Neural progenitor cell (in vitro differentiated cells): ENCODE data around the gene CHRNG. TPM values are rescaled to one million over a fixed set of nuclear protein-coding genes. Genes with fewer than 3 reads are reported as not detected.

Source experiments
- DNase-seq: peaks from one replicate; pipeline ENCODE4 v3.0.0-alpha.2; 2016; ENCODE audit warnings: low spot score
- H2AFZ ChIP-seq: fragments of 200-600 bp; sonication (generic); replicated peaks from 2 replicates; pipeline ENCODE4 v1.6.1; 2016; ENCODE audit warnings: antibody characterized with exemption
- H3F3A ChIP-seq: fragments of 200-600 bp; sonication (generic); 2 replicates; pipeline ENCODE4 v1.6.1; 2016; ENCODE audit warnings: antibody characterized with exemption, low read depth
- H3K27ac ChIP-seq: fragments of 200-600 bp; sonication (generic); 2 replicates; pipeline ENCODE4 v1.5.1; 2016; ENCODE audit warnings: mild to moderate bottlenecking
- H3K27me3 ChIP-seq: fragments of 200-600 bp; sonication (generic); 2 replicates; pipeline ENCODE4 v1.6.1; 2016; ENCODE audit warnings: mild to moderate bottlenecking, moderate library complexity
- H3K36me3 ChIP-seq: fragments of 200-600 bp; sonication (generic); 2 replicates; pipeline ENCODE4 v1.5.1; 2016
- H3K4me1 ChIP-seq: fragments of 200-600 bp; sonication (generic); 2 replicates; pipeline ENCODE4 v1.6.1; 2016; ENCODE audit warnings: mixed run types
- H3K4me2 ChIP-seq: fragments of 200-600 bp; sonication (generic); 2 replicates; pipeline ENCODE4 v1.6.1; 2016
- H3K4me3 ChIP-seq: fragments of 200-600 bp; sonication (generic); 2 replicates; pipeline ENCODE4 v1.5.1; 2016
- H3K79me2 ChIP-seq: fragments of 200-600 bp; sonication (generic); 2 replicates; pipeline ENCODE4 v1.6.1; 2016; ENCODE audit warnings: low read depth
- H3K9ac ChIP-seq: fragments of 200-600 bp; sonication (generic); 2 replicates; pipeline ENCODE4 v1.6.1; 2016
- H3K9me3 ChIP-seq: fragments of 200-600 bp; sonication (generic); 2 replicates; pipeline ENCODE4 v1.5.1; 2016; ENCODE audit warnings: low read depth
- H4K20me1 ChIP-seq: fragments of 200-600 bp; sonication (generic); 2 replicates; pipeline ENCODE4 v1.6.1; 2016; ENCODE audit warnings: low read depth
- H3K27ac Mint-ChIP-seq: 3 replicates; pipeline ENCODE4 v1.8.0; 2021; ENCODE audit warnings: mixed read lengths
- H3K27me3 Mint-ChIP-seq: 2 replicates; pipeline ENCODE4 v1.8.0; 2022; ENCODE audit warnings: low read depth, mild to moderate bottlenecking, inconsistent platforms, moderate library complexity, mixed read lengths; ENCODE audit not compliant: insufficient read depth
- H3K36me3 Mint-ChIP-seq: 3 replicates; pipeline ENCODE4 v1.8.0; 2021; ENCODE audit warnings: mixed read lengths
- H3K4me1 Mint-ChIP-seq: 3 replicates; pipeline ENCODE4 v1.8.0; 2021; ENCODE audit warnings: mixed read lengths
- H3K4me3 Mint-ChIP-seq: 3 replicates; pipeline ENCODE4 v1.8.0; 2021; ENCODE audit warnings: mild to moderate bottlenecking, moderate library complexity, mixed read lengths
- H3K9me3 Mint-ChIP-seq: 3 replicates; pipeline ENCODE4 v1.8.0; 2020; ENCODE audit warnings: mixed read lengths
- CTCF ChIP-seq: fragments of 200-600 bp; sonication (generic); IDR thresholded peaks from 2 replicates; pipeline ENCODE4 v1.5.1; 2017; ENCODE audit warnings: antibody characterized with exemption, mild to moderate bottlenecking
- EZH2 ChIP-seq: fragments of 200-600 bp; sonication (generic); IDR thresholded peaks from 2 replicates; pipeline ENCODE4 v1.6.1; 2017; ENCODE audit warnings: antibody characterized with exemption, mild to moderate bottlenecking, moderate library complexity
- EZH2phosphoT487 ChIP-seq: fragments of 200-600 bp; sonication (generic); IDR thresholded peaks from 2 replicates; pipeline ENCODE4 v1.6.1; 2017; ENCODE audit warnings: antibody characterized with exemption
- total RNA-seq: library from RNA; depleted of rRNA; stranded (reverse); fragments of >200 nt; gene quantifications from 2 replicates; pipeline ENCODE4 v1.2.3, GENCODE V29; 2015; ENCODE audit warnings: low replicate concordance

The CHRNG gene
- total RNA-seq, 1 donor from 2014 or later, result not detected

DNA sequence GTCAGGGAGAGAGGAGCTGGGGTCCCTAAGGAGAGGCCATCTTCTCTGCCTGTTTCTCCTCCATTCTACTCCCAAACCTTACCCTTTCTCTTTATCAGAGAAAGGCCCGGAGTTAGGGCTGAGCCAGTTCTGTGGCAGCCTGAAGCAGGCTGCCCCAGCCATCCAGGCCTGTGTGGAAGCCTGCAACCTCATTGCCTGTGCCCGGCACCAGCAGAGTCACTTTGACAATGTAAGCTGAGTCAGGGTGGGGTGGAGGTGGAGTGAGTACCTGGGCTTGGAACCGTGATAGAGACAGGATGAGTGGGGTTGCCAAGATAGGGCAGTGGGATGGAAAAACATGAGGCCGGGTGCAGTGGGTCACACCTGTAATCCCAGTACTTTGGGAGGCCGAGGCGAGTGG is 5.2 kb downstream of the CHRNG start:
- TF ChIP-seq CTCF, result no peak
- TF ChIP-seq EZH2, result no peak
- TF ChIP-seq EZH2phosphoT487, result no peak
- Mint-ChIP-seq H3K27ac (no peak overlapping the region), H3K36me3 (peaks cover 32% of the 10 kb centered on the region), H3K4me3 (no peak overlapping the region), H3K27me3 (peaks cover 2% of the 10 kb centered on the region), H3K9me3 (peaks cover 17% of the 10 kb centered on the region), H3K4me1 (peaks cover 2% of the 10 kb centered on the region)
- Histone ChIP-seq H3K4me2 (no peak overlapping the region), H3F3A (peaks cover 3% of the 10 kb centered on the region), H3K36me3 (no peaks in the 10 kb centered on the region), H2AFZ (no peak overlapping the region), H3K9ac (no peak overlapping the region), H3K27me3 (no peaks in the 10 kb centered on the region), H4K20me1 (no peaks in the 10 kb centered on the region), H3K9me3 (no peaks in the 10 kb centered on the region), H3K4me1 (peaks cover 3% of the 10 kb centered on the region), H3K27ac (no peak overlapping the region), H3K79me2 (peaks cover 24% of the 10 kb centered on the region), H3K4me3 (no peak overlapping the region)
- no peak for DNase-seq

- peaks cover 4% of the 10 kb centered on the region for H3K4me1 ChIP-seq
- H4K20me1 ChIP-seq, result no peaks in the 10 kb centered on the region
- no peak for DNase-seq
- Mint-ChIP-seq H3K36me3 (peaks cover 34% of the 10 kb centered on the region), H3K4me3 (no peak overlapping the region), H3K27ac (no peak overlapping the region), H3K4me1 (peaks cover 4% of the 10 kb centered on the region), H3K9me3 (peaks cover 19% of the 10 kb centered on the region), H3K27me3 (peaks cover 2% of the 10 kb centered on the region)
- peaks cover 11% of the 10 kb centered on the region for H3F3A ChIP-seq
- no peak overlapping the region for H3K4me2 ChIP-seq
- no peak overlapping the region for H2AFZ ChIP-seq
- TF ChIP-seq CTCF (no peak), EZH2 (no peak), EZH2phosphoT487 (no peak)
- H3K4me3 ChIP-seq, result no peak overlapping the region
- H3K36me3 ChIP-seq, result no peaks in the 10 kb centered on the region
- no peaks in the 10 kb centered on the region for H3K9me3 ChIP-seq
- H3K27me3 ChIP-seq, result no peaks in the 10 kb centered on the region
- H3K79me2 ChIP-seq, result peaks cover 28% of the 10 kb centered on the region
- H3K9ac ChIP-seq, result no peak overlapping the region
- no peak overlapping the region for H3K27ac ChIP-seq
These were observed 6.3 kb downstream of the CHRNG start for GRCh38 chr2:232545511-232546375.

DNA sequence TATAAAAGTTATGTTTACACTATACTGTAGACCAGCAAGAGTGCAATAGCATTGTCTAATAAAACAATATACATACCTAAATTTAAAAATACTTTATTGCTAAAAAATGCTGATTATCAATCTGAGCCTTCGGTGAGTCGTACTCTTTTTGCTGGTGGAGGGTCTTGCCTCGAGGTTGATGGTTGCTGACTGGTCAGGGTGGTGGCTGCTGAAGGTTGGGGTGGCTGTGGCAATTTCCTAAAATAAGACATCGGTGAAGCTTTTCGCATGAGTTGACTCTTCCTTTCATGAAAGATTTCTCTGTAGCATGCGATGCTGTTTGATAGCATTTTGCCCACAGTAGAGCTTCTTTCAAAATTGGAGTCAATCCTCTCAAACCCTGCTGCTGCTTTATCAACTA is 8.5 kb downstream of the CHRNG start:
- Histone ChIP-seq H3K4me1 (peaks cover 4% of the 10 kb centered on the region), H2AFZ (no peak overlapping the region), H4K20me1 (peaks cover 13% of the 10 kb centered on the region), H3K9ac (no peak overlapping the region), H3K27ac (no peak overlapping the region), H3F3A (peaks cover 11% of the 10 kb centered on the region), H3K9me3 (no peaks in the 10 kb centered on the region), H3K27me3 (no peaks in the 10 kb centered on the region), H3K36me3 (no peaks in the 10 kb centered on the region), H3K4me2 (no peak overlapping the region), H3K4me3 (no peak overlapping the region), H3K79me2 (peaks cover 50% of the 10 kb centered on the region)
- Mint-ChIP-seq H3K9me3 (peaks cover 19% of the 10 kb centered on the region), H3K27me3 (peaks cover 2% of the 10 kb centered on the region), H3K27ac (no peak overlapping the region), H3K4me1 (peaks cover 15% of the 10 kb centered on the region), H3K36me3 (peaks cover 34% of the 10 kb centered on the region), H3K4me3 (peak overlapping the region; percentile 26)
- no peak for DNase-seq
- no peak for TF ChIP-seq CTCF
- no peak for TF ChIP-seq EZH2phosphoT487
- TF ChIP-seq EZH2, result no peak
